Medulla oblongata (tissue), 1 donor: Measurements from ENCODE around the gene VASN.

Experiments used
- DNase-seq: peaks from one replicate; pipeline ENCODE4 v3.0.0-alpha.2; 2015; ENCODE audit errors: extremely low spot score

The VASN gene

GRCh38 chr16:4426021-4426684 is 54.5 kb downstream of the VASN start:
- DNase-seq = no peak

DNA sequence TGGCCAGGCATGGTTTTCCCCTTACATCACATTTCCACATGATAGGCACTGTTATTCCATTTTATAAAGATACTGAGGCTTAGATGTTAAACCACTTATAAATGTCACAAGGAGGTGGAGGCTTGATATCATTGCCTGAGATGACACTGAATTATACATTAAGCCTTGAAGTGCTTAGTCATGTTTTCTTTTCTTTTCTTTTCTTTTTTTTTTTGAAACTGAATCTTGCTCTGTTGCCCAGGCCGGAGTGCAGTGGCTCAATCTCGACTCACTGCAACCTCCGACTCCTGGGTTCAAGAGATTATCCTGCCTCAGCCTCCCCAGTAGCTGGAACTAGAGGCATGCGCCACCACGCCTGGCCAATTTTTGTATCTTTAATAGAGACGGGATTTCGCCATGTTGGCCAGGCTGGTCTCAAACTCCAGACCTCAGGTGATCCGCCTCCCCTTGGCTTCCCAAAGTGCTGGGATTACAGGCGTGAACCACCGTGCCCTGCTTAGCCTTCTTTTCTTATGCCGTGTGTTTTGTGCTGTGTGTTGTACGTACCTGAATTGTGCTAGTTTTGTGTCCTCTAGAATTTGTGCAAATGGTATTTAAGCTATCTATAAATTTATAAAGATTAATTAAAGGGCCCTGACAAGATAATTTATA is 55.2 kb downstream of the VASN start:
- no peak for DNase-seq

DNA sequence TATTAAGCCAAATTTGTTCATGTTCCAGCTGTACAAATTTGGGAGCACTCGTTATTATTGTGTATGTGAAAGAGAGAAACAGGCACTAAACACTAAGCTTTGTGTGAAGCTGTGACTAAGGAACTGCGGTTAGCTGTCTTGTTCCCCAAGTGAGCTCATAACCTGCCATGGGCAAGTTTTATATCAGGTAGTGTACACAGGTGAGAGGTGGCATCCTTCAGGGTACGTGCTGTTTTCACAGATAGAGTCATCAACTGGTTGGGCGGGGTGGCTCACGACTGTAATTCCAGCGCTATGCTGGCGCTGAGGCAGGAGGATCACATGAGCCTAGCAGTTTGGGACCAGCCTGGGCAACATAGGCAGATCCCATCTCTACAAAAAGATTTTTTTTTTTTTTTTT is 56.9 kb downstream of the VASN start:
- no peak for DNase-seq

GRCh38 chr16:4431023-4431422 is 59.4 kb downstream of the VASN start:
- no peak for DNase-seq
